ENCODE data around the gene RNF169. TPM values are rescaled to one million over a fixed set of nuclear protein-coding genes. Genes with fewer than 3 reads are reported as not detected.

The RNF169 gene
- total and polyA plus RNA-seq, 2 of the 4 experiments (the other 2 are of a cell fraction) = 3.6 to 23.3 TPM

DNA sequence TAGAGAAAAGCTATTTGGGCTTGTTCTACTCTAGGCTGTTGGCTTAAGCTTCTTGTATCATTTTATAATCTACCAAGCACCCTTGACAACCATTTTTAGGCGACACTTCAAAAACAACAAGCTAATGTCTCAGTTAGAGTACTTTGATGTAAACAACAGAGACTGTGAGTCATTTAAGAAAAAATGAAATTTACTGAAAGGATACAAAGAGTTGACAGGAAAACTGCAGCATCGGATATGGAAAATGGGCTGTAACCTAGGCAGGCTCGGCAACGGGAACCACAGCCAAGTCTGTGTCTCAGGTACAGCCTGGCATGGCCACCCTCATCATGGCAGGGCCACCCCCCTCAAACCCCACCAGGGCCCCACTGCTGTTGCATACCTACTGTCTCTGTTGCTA is 4.4 kb upstream of the RNF169 start:
- Histone ChIP-seq H3K23ac (ENCODE audit: low read depth, low read length) (no peak overlapping the region), H3K4ac (ENCODE audit: low read depth, low read length) (peak overlapping the region; percentile 68), H4K8ac (ENCODE audit: low read depth in 2 of 2, low read length in 2 of 2) (no peak overlapping the region), H3K79me1 (ENCODE audit: low read depth in 1 of 2, low read length in 2 of 2) (peaks cover 0 to 12% of the 10 kb centered on the region in 2 experiments; a peak in 2 of 4 replicates), H3K36me3 (ENCODE audit: control insufficient read depth, insufficient read depth, low read length) (no peaks in the 10 kb centered on the region), H2BK20ac (ENCODE audit: low read depth, low read length) (no peak overlapping the region), H3K27ac (ENCODE audit: insufficient read depth, low read length) (no peak overlapping the region), H3K9me3 (ENCODE audit: control insufficient read depth, insufficient read depth, low read length) (peaks cover 2% of the 10 kb centered on the region; the same call in 1 of the 2 replicates), H4K91ac (ENCODE audit: insufficient read depth, low read depth, low read length) (no peak overlapping the region), H3K4me3 (ENCODE audit: insufficient read depth, low read depth, low read length) (no peak overlapping the region), H3K14ac (replicated peaks; ENCODE audit: low read depth, low read length) (no peak overlapping the region), H2AK9ac (replicated peaks; ENCODE audit: low read depth, low read length, poor library complexity) (peak overlapping the region; percentile 74), H2AK5ac (ENCODE audit: low read depth, low read length) (peak overlapping the region; percentile 49; the same call in 1 of the 2 replicates), H2BK5ac (ENCODE audit: low read depth, low read length, poor library complexity, severe bottlenecking) (no peak overlapping the region), H3K9ac (ENCODE audit: low read depth, low read length) (no peak overlapping the region), H3K27me3 (ENCODE audit: control insufficient read depth, insufficient read depth, low read length) (no peaks in the 10 kb centered on the region), H2AFZ (replicated peaks; ENCODE audit: low read length, poor library complexity) (peak overlapping the region; percentile 67), H2BK15ac (ENCODE audit: low read depth, low read length) (0 out of 3 replicates have a peak overlapping the region, but pooled peaks have one; percentile 60), H3K9me1 (ENCODE audit: insufficient read depth, low read length) (peaks cover 10% of the 10 kb centered on the region), H3K4me1 (ENCODE audit: control insufficient read depth, insufficient read depth, low read length) (peaks cover 13% of the 10 kb centered on the region), H4K5ac (ENCODE audit: low read depth, low read length) (no peak overlapping the region), H2BK120ac (ENCODE audit: low read depth, low read length) (peak overlapping the region; percentile 57; the same call in 1 of the 2 replicates), H3K56ac (ENCODE audit: extremely low read depth, insufficient read depth, low read length) (no peak overlapping the region), H4K20me1 (ENCODE audit: insufficient read depth, low read length) (0 out of 2 replicates have a peak, but pooled peaks cover under 1% of the 10 kb centered on the region), H3K18ac (ENCODE audit: low read depth, low read length) (no peak overlapping the region), H3K4me2 (ENCODE audit: low read depth, low read length) (peak overlapping the region; percentile 27; the same call in 1 of the 2 replicates)
- no TSS peak for BruUV-seq (replicated peaks)
- ChIA-PET POLR2A (ENCODE audit: unreplicated experiment) (no interaction called here), CTCF (interaction anchor here (1.0 to 1.3 kb wide), 3 partner anchors 18 to 133 kb away, joined by 3 to 4 read pairs (median 3); no protein-coding TSS in a partner anchor)
- ATAC-seq (ENCODE audit: low read depth) (no peak), DNase-seq (peak; percentile 37)
- TF ChIP-seq FOS (IDR thresholded peaks at IDR 0.05; ENCODE audit: low read depth, low read length) (peak; percentile 58), MAFK (IDR thresholded peaks at IDR 0.05; ENCODE audit: low read depth, low read length) (no peak)
- dilution Hi-C loops (cut with HindIII; ENCODE audit: low sequenced_read_pairs, unreplicated experiment) = loop anchor here (25.0 kb wide), 1 partner anchor 132 kb away; no protein-coding TSS in a partner anchor
- WGBS, 2 experiments (ENCODE audit: extremely low coverage in 2 of 2, insufficient read length in 1 of 2) = no CpG with 5 or more reads among the region's 4 CpGs
- intact Hi-C loops (cut with micrococcal nuclease) = no loop called here
- in situ Hi-C loops (cut with MboI; ENCODE audit: low sequenced_read_pairs) = no loop called here
